Vein endothelial cell (primary cell): ENCODE measurements around the gene SLC35B3. TPM values are rescaled to one million over a fixed set of nuclear protein-coding genes. Genes with fewer than 3 reads are reported as not detected.

Experiments used
- total RNA-seq: library from RNA; depleted of rRNA; stranded (reverse); fragments of >200 nt; gene quantifications from 2 replicates; pipeline ENCODE4 v1.2.3, GENCODE V29; 2012

The SLC35B3 gene
- total RNA-seq: 13.1 and 15.0 TPM in 2 replicates

DNA sequence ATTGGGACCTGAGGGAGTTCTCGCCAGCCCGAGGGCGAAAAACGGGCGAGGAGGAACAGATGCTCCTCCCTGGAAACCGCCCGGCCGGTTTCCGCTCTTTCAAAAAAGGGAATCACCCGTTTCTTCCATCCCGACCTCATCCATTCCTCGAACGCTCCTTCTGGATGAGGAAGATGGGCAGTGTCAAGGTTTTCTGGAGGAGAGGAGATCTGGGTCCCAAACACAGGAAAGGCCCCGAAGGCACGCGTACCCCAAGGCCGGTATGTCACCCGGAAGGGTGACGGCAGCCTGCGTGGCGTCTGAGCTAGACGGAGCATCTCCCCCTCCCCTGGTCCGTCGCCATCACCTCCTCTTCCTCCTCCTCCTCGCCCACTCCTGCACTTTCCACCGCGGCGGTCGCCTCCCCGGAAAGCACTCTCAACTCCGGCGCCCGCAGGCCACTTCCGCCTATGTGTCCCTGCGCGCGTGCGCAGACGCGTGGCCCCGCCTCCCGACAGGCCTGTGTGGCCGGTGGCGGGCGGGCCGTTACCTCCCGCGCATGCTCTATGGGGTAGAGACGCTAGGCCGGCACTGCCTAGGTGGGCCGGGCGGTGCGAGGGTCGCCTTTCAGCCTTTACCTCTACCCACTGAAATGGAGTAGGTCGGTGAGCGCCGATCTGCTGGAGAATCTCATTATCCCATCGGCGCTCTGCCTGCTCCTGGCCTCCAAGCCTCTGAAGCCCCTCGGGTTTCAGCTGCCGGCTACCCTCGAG is at the start of gene SLC35B3:
Gene SLC35B3 (minus strand): TSS at position 453 of the 752 bp plus-strand sequence.

